CD4-positive, alpha-beta T cell treated with Interleukin-6 for 4 hours (primary cell): ENCODE results near the gene DENND1A.
"Not testable (repeated sequence)": the region's sequence is repeated elsewhere in the genome, so short reads cannot be mapped to it uniquely, and the experiment has no call there.

Source experiments
- DNase-seq: peaks from one replicate; pipeline ENCODE4 v3.0.0-alpha.2; 2020; ENCODE audit warnings: mixed read lengths

The DENND1A gene

DNA sequence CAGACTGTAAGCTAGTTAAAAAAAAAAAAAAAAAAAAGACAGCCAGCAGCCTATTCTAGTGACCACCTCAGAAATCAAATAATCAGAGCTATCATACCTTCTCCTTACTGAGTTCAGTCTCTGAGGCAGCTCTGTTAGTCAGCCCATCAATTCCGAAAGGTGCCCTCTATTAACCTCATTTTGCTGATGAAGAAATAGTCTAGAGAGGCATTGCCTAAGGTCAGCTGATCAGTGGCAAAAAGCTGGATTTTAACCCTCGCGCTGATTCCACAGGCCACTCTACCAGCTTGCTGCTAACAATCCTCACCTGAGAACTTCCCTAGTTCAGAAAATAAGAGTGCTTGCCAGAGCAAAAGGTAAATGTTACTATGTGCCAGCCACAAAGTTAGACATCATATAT, 172.0 kb downstream of the DENND1A start:
- DNase-seq: no peak

DNA sequence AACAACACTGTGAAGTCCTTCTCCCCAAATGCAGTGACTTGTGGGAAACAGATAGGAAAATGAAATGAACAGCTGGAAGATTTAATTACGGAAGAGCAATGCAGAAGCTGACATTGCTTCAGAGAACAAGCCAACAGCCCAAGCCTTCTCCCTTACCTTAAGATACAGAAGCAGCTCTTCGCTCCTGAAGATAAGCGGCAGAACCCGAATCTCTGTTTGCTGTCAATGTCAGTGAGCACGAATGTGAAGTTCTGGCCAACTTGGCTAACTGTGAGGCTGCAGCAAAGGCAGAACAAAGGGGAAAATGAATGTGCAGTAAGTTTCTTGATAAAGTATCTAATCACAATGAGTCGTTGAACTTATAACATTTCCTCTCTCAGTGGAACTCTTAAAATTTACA, 172.4 kb downstream of the DENND1A start:
- no peak for DNase-seq

DNA sequence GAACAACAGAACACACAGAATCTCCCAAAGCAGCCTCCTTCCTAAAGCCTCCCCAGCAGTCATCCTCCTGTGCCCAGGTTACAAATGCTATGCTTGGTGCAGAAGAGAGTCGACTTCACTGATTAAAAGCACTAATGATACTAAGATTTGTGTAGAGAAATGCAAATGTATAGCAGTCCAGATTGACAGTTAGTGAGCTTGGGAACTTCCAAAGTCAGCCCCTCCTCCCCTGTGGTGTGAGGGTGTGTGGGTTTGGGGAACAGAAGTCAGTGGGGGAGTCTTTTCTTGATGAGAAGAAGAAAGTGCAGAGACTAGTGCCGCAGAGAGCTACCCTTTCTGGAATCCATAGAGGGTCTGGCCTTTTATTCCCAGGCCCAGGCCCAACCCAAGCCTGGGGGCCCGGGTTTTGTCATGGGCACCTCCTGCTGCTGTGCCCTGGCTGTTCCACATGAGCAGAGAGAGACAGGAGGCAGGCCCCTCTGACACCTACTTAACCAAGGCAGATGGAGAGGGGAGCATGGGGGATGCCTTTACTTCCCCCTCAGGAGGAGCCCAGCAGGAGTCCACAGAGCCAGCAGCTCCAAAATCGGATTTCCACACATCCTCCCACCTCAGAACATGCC, 173.3 kb downstream of the DENND1A start:
- DNase-seq: no peak

DNA sequence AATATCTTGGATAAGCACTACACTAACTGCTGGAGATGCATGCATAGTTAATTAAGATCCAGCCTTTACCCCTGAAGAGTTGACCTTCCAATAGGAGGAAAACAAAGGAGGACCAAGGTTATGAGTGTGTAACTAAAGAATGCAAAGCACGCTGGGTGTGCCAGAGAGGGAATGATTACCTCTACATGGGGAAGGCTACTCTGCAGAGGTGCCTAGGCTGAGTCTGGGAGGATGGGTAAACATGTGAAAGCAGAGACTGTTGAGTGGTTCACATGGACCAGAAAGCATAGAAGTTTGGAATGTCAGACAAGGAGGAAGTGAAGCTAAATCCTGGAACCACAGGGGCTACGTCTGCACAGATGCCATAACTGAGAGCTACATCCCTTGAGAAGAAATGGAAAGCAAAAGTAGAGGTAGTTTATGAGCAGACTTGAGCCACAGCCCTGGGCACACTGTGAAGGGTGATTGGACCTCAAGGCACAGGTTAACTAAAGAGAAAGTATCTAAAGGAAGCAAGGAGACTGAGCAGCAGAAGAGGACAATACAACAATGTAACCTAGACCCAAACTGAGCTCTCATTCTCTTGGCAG, 176.2 kb downstream of the DENND1A start:
- DNase-seq: no peak

DNA sequence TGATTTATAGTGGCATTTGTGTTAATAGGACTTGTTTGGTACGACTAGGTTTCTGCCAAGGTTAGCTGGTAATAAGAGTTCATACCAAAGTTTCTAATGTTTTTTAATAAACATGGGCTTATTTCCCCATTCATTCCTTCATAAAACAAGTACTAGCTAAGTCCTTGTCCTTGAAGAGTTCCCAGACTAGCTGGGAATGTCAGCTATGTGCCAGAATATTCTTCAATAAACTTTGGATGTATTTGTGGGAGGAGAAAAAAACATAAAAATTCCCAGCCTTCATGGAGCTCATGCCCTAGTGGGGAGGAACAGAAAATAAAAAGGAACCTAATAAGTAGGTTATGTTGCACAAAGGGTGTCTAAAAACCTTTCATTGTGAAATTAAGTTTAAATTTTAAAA, 176.9 kb downstream of the DENND1A start:
- DNase-seq: no peak

DNA sequence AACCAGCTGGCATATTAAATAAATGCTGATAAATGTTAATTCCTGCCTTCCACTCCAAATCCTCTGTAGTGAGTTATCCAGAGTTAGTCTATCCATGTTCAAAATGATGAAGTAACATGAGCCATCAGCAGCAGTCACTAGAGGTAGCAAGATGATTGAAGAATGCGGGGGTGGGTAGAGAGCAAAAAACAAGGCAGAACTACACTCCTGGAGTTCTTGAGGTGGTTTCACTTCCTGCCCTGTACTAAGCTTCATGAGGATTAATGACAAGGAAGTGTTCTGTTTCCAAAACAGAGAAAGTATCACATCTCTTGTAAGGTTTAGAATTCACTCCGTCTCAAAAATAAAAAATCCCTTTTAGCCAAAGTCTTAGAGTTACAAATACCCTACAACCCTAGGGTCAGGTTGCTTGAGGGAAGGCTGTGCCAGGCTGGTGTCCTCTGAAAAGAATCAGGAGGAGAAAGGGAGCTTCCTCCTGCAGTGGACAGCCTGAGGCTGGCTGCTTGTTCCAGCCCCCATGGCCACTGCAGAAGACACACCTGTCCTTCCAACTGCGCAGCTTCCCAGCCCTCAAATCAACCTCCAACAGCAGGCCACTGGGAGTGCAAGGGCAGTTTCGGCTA, 180.2 kb downstream of the DENND1A start:
- DNase-seq: no peak

DNA sequence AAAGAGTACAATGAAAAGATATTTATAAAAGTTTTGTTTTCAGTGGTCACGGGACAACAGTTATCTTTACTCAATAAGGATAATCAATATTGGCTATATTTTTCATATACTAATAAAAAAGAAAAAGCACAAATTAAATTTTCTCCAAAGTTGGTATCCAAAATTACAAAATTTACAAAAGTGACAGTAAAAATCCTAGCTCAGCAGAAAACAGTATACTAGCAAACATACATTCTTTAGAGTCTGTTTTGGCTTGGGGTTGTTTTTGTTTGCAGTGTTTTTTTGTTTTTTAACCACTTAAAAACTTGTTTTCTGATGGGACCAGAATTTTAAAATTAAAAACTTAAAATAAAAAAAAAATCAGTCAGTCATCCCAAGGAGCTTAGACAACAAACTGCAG, 183.2 kb downstream of the DENND1A start:
- no peak for DNase-seq

DNA sequence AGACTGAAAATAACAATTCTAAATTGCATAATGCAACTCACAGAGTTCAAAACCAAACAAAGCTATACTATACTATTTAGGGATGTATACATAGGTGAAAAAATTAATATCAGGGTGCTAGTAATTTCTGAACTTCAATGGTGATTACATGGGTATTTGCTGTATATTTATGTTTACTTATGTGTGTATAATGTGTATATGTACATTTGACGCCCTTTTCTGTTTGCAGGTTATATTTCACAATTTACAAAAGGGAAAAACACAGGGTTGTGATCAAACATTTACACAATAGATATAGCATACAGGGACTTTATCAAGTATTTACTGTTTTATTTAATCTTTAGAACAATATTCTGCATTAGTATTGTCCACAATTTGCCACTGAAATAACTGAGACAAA, 184.0 kb downstream of the DENND1A start:
- no peak for DNase-seq

DNA sequence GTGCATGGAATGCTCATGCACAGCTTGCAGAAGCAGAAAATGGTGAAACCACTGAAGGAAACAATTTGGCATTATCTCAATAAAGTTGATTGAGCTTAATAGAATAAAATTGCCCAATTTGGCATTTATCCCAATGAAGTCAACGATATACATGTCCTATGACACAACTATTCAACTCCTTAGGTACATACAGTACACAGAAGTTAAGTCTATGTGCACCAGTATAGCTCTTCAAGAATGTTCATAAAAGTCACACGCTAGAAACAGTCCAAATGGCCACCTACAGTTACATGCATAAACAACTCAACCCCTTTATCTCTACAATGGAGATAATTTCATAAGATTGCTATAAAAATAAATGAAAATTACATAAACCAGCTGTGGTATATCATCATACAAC, 184.5 kb downstream of the DENND1A start:
- DNase-seq: no peak

DNA sequence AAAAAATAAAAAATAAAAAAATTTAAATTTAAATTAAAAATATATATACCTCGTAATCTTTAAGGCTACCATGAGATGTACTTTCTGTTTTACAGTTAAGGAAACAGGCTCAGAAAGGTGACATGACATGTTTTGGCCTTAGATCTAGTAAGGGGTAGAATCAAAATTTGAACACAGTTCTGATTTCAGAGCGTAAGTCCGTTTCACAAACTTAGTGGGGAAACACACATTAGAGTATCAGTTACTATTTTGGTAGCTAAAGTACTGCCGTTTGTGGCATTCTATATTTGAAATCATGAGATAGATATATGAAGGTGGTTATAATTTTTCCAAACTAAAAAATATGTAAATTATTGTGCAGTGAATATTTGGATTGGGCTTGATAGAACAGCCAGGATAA, 186.2 kb downstream of the DENND1A start:
- DNase-seq: no peak

DNA sequence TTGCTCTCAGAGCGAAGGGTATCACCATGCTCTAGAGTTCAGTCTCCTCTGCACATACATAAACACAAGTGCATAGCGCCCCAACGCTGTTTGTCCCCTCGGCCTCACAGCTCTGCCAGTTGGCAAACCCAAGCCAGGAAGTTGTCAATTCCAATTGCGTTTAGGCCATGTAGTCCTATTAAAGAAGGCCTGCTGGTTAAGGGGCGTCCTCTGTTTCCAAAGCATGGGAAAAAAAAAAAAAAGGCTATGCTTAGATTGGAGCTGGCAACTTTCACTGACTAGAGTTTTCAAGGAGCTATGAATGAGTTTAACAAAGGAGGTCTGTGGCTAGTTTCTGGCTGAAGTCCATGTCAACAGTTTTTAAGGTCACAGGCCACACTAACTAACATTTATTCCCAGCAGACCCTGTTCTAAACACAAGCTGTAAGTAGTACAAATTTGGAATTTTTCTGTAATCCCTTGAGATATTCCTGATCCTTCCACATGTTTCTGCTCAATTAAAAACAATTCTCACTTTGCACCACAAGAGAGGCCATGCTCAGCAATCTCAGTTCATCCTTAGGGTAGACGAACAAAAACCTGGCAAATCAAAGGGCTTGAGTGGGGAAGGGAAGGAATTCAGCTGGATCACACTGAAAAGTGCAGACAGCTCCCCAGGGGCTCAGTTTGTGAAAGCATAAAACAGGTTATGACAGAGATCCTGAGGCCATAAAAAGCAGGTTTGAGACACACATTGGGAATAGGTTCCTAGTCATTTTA, 187.7 kb downstream of the DENND1A start:
- no peak for DNase-seq

DNA sequence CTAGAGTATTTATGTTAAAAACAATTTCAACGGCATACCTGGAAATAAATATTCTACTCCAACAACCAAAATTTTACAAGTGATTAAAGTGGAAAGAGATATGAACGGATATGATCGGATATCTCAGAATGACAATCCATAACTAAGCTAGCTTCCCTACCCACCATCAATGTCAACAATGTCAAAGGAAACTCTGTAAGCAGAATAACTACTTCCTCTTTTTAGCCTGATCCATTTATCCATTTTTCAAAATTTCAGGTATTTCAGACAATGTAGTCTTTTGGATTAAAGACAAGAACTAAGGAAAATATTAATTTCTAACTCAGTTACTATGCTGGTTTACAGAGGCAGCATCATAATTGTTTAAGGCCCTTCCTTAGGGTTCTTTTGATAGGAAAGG, 188.7 kb downstream of the DENND1A start:
- no peak for DNase-seq

DNA sequence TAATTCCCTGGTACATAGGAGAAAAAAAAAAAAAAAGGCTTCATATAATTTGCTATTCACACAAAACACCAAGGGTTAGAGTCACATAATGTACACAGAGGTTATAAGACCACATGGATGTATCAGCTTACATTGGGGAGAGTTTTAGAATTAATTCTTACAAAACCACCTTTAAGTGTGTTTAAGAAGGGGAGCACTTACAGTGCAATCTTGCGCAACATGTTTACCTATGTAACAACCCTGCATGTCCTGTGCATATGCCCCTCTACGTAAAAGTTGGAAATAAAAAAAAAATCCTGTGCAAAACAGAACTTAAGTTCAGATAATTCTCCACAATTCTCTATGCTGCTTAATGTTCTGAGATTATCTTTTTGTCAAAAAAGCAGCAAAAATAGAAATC, 190.0 kb downstream of the DENND1A start:
- DNase-seq: no peak

DNA sequence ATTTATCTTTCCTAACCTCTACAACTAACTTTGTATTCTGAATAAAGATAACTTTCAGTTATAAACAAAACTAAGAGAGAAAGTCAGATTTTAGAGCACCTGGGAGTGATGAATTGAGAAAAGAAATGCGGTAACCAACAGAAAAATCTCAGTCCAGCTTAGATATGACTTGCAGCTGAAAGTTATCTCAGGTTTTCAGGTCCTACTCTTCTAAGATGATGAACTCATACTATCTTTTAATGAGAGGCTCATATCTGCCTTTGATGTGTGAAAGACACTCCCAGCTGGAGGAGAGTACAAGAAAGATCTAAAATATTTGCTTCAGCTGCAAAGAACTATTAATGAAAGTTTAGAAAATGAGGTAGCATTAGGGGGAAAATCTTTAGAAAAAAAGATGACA, 190.5 kb downstream of the DENND1A start:
- no peak for DNase-seq

DNA sequence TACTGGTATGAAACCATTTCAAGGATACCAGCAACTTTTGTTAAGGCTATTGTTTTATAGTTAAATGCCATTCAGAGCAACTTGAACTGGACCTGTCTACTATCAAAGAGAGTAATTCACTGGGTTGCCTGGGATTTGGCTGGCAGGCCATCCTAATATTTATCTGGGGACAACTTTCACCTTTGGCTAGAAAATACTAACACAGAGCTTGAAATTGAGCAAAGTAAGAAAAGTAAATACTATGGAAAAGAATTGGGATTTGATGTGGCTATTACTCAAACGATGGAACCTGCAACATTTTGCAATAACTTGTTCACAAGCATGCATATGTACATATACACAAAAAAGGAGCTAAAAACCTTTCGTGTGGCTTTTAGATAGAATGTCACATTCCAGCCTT, 191.3 kb downstream of the DENND1A start:
- DNase-seq: no peak

DNA sequence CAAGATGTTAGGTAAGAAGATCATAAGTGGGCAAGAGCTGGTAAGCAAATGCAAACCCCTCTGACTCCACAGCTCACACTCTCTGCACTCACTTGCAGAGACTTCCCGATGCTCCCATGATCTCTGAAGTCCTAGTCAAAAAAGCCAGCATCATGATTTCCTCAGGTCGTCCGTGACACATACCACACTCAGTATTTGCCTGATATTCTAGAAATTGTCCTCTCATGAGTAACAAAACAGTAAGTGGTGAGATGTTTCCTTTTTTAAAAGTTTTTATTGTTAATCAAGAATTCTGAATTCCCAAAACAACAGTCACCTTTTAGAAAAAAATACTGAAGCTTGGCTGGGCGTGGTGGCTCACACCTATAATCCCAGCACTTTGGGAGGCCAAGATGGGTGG, 194.6 kb downstream of the DENND1A start:
- no peak for DNase-seq

DNA sequence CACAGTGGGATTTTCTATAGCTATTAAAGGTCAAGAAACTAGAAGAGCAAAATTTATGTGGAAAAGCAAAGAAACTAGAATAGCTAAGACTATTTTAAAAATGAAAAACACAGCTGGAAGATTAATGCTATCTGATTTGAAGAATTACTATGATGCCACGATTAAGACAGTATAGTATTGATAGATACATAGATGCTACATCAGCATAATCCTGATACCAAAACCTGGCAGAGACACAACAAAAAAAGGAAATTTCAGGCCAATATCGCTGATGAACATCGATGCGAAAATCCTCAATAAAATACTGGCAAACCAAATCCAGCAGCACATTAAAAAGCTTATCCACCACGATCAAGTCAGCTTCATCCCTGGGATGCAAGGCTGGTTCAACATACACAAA, 201.4 kb downstream of the DENND1A start:
- DNase-seq: not testable (repeated sequence)

DNA sequence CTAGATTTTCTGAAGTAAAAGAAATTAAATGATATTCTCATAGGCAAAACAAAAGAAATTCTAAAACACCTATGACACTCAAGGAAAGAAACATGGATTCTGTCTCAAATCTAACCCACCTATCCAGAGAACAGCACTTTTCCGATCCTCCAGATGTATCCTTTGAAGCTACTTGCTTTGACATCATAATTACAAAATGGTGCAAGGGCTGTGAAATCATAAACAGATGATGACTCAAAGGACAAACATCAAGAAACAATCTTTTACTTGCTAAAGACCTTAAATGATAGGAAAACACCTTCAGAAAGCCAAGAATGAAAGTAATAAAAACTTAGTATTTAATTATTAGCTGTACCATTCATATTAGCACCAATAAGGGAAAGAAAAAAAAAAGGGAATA, 202.6 kb downstream of the DENND1A start:
- no peak for DNase-seq

DNA sequence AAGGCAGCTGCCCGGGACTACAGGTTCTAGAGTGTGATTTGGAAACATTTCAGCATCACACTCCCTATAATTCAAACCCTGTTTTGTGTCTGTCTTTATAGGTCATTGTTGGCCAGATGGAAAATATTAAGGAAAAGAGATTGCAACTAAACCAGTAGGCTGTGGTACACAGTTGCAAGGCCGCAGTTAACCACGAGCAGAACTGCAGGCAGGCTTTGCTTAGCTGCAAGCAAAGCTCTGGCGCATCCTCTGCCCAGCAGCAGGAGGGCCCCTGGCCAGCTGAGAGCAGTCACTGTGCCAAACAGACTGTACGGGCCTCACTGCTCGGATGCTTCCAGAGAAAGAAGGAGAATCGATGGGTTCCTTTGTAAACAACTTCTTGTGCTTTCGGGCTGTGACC, 204.5 kb downstream of the DENND1A start:
- no peak for DNase-seq

DNA sequence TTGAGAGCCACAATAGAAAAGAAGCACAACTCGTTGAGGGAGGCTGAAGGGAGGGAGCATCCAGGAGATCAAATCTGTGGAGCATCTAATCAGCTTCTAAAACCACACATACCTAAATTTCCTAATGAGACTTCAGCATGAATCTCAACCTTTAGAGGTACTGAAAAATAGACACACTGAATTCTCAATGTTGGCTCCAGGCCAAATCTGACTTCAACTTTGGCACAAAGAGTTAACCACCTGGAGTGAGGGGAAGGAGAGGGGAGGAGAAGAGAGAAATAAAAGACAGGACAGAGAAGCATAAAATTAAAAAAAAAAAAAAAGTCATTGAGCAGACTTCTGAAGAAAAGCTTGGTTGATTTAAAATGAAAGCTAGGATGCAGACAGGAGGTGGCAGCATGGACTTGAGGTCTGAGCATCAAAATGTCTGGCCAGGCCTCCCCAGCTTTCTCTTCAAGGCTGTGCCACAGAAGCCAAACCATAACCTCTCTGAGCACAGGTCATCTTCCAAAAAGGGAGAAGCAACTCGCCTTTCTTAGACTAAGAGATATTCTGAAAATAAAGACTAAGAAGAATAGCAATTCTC, 205.6 kb downstream of the DENND1A start:
- no peak for DNase-seq

DNA sequence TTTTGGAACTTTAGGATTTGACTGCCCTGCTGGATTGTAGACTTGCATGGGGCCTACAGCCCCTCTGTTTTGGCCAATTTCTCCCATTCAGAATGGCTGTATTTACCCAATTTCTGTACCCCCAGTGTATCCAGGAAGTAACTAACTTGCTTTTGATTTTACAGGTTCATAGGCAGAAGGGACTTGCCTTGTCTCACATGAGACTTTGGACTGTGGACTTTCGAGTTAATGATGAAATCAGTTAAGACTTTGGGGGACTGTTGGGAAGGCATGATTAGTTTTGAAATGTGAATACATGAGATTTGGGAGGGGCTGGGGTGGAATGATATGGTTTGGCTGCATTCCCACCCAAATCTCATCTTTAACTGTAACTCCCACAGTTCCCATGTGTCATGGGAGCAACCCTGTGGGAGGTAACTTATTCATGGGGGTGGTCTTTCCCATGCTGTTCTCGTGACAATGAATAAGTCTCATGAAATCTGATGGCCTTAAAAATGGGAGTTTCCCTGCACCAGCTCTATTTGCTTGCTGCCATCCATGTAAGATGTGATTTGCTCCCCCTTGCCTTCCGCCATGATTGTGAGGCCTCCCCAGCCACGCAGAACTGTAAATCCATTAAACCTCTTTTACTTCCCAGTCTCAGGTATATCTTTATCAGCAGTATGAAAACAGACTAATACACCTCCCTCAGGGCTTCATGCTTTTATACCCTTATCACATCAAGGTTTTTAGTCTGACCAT, 206.6 kb downstream of the DENND1A start:
- DNase-seq: no peak

DNA sequence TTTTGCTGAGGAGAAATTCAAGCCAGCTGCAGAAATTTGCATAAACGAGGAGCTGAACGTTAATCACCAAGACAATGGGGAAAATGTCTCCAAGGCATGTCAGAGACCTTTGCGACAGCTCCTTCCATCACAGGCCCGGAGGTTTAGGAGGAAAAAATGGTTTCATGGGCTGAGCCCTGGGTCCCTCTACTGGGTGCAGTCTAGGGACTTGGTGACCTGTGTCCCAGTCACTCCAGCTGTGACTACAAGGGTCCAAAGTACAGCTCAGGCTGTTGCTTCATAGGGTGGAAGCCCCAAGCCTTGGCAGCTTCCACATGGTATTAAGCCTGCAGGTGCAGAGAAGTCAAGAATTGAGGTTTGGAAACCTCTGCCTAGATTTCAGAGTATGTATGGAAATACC, 207.5 kb downstream of the DENND1A start:
- DNase-seq: no peak

DNA sequence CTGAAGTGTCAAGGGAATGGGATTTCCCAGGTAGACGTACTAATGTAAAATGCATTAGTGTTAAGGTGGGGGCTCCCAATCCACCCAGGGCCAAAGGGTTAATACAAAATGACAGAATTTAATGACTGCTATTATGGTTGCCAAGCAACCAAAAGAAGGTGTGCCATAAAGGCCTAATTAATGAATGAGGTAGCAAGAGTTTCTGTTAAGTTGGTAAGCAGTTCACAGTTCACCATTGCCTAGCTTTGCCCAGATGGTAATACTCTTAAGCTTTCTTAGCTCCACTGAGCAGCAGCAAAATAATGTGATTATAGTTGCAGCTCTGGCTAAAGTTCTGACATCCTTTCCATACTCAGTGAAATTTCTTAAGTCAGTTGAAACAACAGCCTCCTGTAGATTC, 211.7 kb downstream of the DENND1A start:
- DNase-seq: no peak
